ENCODE data around the gene TACC2. TPM values are rescaled to one million over a fixed set of nuclear protein-coding genes. Genes with fewer than 3 reads are reported as not detected.
A peak's percentile ranks its signal among the peaks of the same experiment; 100 is the strongest.

The TACC2 gene
- total and polyA plus RNA-seq, 2 experiments from 2014 or later: 30.8 to 35.9 TPM

DNA sequence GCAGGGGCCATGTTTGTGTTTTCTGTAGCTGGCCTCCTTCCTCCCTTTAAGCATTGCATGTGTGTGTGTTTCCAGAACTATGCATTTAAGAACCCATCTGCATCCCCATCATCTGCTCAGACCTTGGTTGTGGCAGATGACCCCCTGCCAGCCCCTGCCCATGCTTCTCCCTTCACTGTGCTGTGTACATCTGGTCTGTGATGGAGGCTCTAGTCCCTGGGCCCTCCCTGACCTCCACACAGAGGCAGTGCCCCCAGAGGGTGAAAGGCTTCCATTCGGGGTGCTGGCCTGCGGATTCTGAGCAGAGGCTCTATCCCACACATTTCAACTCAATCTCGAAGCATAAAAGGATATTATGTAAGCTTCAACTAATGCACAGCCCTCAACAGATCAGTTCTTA, 89.4 kb downstream of the TACC2 start (continued):
- TF ChIP-seq, protein P1, sequence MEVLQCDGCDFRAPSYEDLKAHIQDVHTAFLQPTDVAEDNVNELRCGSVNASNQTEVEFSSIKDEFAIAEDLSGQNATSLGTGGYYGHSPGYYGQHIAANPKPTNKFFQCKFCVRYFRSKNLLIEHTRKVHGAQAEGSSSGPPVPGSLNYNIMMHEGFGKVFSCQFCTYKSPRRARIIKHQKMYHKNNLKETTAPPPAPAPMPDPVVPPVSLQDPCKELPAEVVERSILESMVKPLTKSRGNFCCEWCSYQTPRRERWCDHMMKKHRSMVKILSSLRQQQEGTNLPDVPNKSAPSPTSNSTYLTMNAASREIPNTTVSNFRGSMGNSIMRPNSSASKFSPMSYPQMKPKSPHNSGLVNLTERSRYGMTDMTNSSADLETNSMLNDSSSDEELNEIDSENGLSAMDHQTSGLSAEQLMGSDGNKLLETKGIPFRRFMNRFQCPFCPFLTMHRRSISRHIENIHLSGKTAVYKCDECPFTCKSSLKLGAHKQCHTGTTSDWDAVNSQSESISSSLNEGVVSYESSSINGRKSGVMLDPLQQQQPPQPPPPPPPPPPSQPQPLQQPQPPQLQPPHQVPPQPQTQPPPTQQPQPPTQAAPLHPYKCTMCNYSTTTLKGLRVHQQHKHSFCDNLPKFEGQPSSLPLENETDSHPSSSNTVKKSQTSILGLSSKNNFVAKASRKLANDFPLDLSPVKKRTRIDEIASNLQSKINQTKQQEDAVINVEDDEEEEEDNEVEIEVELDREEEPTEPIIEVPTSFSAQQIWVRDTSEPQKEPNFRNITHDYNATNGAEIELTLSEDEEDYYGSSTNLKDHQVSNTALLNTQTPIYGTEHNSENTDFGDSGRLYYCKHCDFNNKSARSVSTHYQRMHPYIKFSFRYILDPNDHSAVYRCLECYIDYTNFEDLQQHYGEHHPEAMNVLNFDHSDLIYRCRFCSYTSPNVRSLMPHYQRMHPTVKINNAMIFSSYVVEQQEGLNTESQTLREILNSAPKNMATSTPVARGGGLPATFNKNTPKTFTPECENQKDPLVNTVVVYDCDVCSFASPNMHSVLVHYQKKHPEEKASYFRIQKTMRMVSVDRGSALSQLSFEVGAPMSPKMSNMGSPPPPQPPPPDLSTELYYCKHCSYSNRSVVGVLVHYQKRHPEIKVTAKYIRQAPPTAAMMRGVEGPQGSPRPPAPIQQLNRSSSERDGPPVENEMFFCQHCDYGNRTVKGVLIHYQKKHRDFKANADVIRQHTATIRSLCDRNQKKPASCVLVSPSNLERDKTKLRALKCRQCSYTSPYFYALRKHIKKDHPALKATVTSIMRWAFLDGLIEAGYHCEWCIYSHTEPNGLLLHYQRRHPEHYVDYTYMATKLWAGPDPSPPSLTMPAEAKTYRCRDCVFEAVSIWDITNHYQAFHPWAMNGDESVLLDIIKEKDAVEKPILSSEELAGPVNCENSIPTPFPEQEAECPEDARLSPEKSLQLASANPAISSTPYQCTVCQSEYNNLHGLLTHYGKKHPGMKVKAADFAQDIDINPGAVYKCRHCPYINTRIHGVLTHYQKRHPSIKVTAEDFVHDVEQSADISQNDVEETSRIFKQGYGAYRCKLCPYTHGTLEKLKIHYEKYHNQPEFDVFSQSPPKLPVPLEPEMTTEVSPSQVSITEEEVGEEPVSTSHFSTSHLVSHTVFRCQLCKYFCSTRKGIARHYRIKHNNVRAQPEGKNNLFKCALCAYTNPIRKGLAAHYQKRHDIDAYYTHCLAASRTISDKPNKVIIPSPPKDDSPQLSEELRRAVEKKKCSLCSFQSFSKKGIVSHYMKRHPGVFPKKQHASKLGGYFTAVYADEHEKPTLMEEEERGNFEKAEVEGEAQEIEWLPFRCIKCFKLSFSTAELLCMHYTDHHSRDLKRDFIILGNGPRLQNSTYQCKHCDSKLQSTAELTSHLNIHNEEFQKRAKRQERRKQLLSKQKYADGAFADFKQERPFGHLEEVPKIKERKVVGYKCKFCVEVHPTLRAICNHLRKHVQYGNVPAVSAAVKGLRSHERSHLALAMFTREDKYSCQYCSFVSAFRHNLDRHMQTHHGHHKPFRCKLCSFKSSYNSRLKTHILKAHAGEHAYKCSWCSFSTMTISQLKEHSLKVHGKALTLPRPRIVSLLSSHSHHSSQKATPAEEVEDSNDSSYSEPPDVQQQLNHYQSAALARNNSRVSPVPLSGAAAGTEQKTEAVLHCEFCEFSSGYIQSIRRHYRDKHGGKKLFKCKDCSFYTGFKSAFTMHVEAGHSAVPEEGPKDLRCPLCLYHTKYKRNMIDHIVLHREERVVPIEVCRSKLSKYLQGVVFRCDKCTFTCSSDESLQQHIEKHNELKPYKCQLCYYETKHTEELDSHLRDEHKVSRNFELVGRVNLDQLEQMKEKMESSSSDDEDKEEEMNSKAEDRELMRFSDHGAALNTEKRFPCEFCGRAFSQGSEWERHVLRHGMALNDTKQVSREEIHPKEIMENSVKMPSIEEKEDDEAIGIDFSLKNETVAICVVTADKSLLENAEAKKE (CRISPR knock-in tag; IDR thresholded peaks at IDR 0.05): no peak

DNA sequence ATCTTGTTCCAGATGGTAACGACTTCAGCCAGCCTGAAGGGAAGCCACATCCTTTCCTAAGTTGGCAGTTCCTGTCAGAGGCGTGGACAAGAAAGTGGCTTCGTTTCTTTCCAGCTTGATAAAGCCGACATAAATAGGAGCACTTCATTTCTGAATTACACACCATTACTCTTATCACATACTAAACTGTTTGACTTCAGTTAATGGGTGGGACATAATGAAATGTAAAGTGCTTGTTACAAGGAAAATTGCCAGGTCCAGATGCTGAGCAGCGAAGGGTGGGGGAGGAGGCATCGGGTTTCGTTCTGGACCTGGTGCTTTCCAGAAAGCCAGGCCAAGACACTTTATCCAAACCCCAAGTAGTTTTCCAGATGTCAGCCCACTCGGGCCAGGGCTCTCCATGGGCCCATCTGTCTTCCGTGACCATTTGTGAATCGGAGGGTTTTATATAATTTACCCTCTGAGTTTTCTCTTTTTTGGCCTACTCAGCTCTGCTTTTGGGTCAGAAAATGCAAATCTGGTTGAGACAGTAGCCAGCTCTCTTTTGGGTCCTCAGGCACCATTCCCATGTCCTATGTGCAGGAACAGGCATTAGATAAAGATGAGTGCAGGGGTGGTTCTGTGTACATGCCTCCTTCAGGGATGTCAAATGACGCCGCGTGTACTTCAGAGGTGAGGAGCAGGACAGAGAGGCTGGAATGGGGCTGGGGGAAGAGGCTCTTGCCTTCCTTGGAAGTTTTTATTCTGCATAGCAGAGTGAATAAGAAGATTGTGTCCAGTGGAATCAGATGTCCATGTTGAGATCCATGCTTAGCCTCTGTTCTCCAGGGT, 90.2 kb downstream of the TACC2 start:
- Histone ChIP-seq H3K27me3 (ENCODE audit: insufficient read depth) (no peaks in the 10 kb centered on the region), H2AFZ (0 out of 2 replicates have a peak overlapping the region, but pooled peaks have one; percentile 10), H3F3A (replicated peaks; ENCODE audit: low read depth) (no peaks in the 10 kb centered on the region), H4K20me1 (replicated peaks; ENCODE audit: insufficient read depth) (no peaks in the 10 kb centered on the region), H3K79me2 (replicated peaks; ENCODE audit: insufficient read depth) (no peaks in the 10 kb centered on the region), H3K9me2 (ENCODE audit: insufficient read depth) (no peaks in the 10 kb centered on the region), H3K4me2 (no peak overlapping the region), H3K4me3 (no peak overlapping the region), H3K4me1 (ENCODE audit: insufficient read depth) (no peaks in the 10 kb centered on the region; the same call in 1 of the 2 replicates), H3K27ac (ENCODE audit: low read depth) (no peak overlapping the region), H3K36me3 (ENCODE audit: insufficient read depth) (no peaks in the 10 kb centered on the region)
- DNase-seq (ENCODE audit: low spot score) (no peak), ATAC-seq (no peak)
- Mint-ChIP-seq H3K27me3 (ENCODE audit: insufficient read depth, low read depth, poor library complexity) (peaks cover 3% of the 10 kb centered on the region), H3K4me1 (peaks cover 2% of the 10 kb centered on the region; the same call in 1 of the 3 replicates), H3K9me3 (no peaks in the 10 kb centered on the region), H3K27ac (no peak overlapping the region), H3K4me3 (no peak overlapping the region), H3K36me3 (ENCODE audit: low read depth) (no peaks in the 10 kb centered on the region; the same call in 2 of the 3 replicates)
- TF ChIP-seq STAT1 (IDR thresholded peaks at IDR 0.05; ENCODE audit: unreplicated experiment) (no peak), EZH2 (IDR thresholded peaks at IDR 0.05; ENCODE audit: low read depth, unreplicated experiment) (no peak), NANOG (IDR thresholded peaks at IDR 0.05; ENCODE audit: borderline replicate concordance) (no peak), JUNB (IDR thresholded peaks at IDR 0.05; ENCODE audit: unreplicated experiment) (no peak), ZNF331 (CRISPR knock-in tag; IDR thresholded peaks at IDR 0.05; ENCODE audit: low read depth) (no peak), POLR2AphosphoS5 (IDR thresholded peaks at IDR 0.05; ENCODE audit: low read depth) (no peak), CREB1 (CRISPR knock-in tag; IDR thresholded peaks at IDR 0.05; ENCODE audit: low read depth) (no peak)
- TF ChIP-seq, protein P2, sequence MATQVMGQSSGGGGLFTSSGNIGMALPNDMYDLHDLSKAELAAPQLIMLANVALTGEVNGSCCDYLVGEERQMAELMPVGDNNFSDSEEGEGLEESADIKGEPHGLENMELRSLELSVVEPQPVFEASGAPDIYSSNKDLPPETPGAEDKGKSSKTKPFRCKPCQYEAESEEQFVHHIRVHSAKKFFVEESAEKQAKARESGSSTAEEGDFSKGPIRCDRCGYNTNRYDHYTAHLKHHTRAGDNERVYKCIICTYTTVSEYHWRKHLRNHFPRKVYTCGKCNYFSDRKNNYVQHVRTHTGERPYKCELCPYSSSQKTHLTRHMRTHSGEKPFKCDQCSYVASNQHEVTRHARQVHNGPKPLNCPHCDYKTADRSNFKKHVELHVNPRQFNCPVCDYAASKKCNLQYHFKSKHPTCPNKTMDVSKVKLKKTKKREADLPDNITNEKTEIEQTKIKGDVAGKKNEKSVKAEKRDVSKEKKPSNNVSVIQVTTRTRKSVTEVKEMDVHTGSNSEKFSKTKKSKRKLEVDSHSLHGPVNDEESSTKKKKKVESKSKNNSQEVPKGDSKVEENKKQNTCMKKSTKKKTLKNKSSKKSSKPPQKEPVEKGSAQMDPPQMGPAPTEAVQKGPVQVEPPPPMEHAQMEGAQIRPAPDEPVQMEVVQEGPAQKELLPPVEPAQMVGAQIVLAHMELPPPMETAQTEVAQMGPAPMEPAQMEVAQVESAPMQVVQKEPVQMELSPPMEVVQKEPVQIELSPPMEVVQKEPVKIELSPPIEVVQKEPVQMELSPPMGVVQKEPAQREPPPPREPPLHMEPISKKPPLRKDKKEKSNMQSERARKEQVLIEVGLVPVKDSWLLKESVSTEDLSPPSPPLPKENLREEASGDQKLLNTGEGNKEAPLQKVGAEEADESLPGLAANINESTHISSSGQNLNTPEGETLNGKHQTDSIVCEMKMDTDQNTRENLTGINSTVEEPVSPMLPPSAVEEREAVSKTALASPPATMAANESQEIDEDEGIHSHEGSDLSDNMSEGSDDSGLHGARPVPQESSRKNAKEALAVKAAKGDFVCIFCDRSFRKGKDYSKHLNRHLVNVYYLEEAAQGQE (IDR thresholded peaks at IDR 0.05; ENCODE audit: unreplicated experiment): no peak
